PC-9 (cell line): ENCODE data around the gene SV2C. TPM values are rescaled to one million over a fixed set of nuclear protein-coding genes. Genes with fewer than 3 reads are reported as not detected.

Source experiments
- BruUV-seq: library from RNA; stranded (reverse); fragments of 400-500 nt; replicated peaks from 2 replicates; lab custom pipeline; 2021; lab: Mats Ljungman, UMichigan
- CTCF ChIA-PET: fragments of 300-600 bp; sonication (Branson Sonifier 250); formaldehyde crosslinking; loops from one replicate; lab custom pipeline; 2022; ENCODE audit warnings: antibody characterized with exemption; lab: Charles Lee
- POLR2A ChIA-PET: fragments of 300-600 bp; sonication (Branson Sonifier 250); formaldehyde crosslinking; loops from one replicate; lab custom pipeline; 2022; ENCODE audit warnings: antibody characterized with exemption; ENCODE audit not compliant: unreplicated experiment; lab: Charles Lee
- DNase-seq, 2 experiments: peaks; one replicate each; pipeline versions ENCODE4 v3.0.0 to v3.0.0-alpha.2; 2015 to 2022; ENCODE audit warnings: mixed read lengths in 1 of 2
- H2AFZ ChIP-seq: fragments of 200-600 bp; sonication (generic); 2 replicates; pipeline ENCODE4 v1.8.1; 2017; ENCODE audit warnings: antibody characterized with exemption
- H3F3A ChIP-seq: fragments of 200-600 bp; sonication (generic); 2 replicates; pipeline ENCODE4 v1.8.1; 2017; ENCODE audit warnings: antibody characterized with exemption, mild to moderate bottlenecking, low read depth; ENCODE audit not compliant: insufficient read depth
- H3K27ac ChIP-seq: fragments of 200-600 bp; sonication (generic); 2 replicates; pipeline ENCODE4 v1.6.1; 2016; ENCODE audit warnings: mixed run types
- H3K27me3 ChIP-seq: fragments of 200-600 bp; sonication (generic); 2 replicates; pipeline ENCODE4 v1.6.1; 2016; ENCODE audit warnings: low read depth, mixed run types; ENCODE audit not compliant: insufficient read depth
- H3K36me3 ChIP-seq: fragments of 200-600 bp; sonication (generic); 2 replicates; pipeline ENCODE4 v1.6.1; 2016; ENCODE audit warnings: low read depth, mixed run types
- H3K4me1 ChIP-seq: fragments of 200-600 bp; sonication (generic); replicated peaks from 2 replicates; pipeline ENCODE4 v1.6.1; 2016; ENCODE audit warnings: mixed run types; ENCODE audit not compliant: insufficient read depth
- H3K4me2 ChIP-seq: fragments of 200-600 bp; sonication (generic); 2 replicates; pipeline ENCODE4 v1.6.1; 2017; ENCODE audit warnings: mixed run types
- H3K4me3 ChIP-seq: fragments of 200-600 bp; sonication (generic); 2 replicates; pipeline ENCODE4 v1.6.1; 2016; ENCODE audit warnings: mixed run types
- H3K79me2 ChIP-seq: fragments of 200-600 bp; sonication (generic); 2 replicates; pipeline ENCODE4 v1.6.1; 2017; ENCODE audit warnings: low read depth, mixed run types
- H3K9me2 ChIP-seq: fragments of 200-600 bp; sonication (generic); 2 replicates; pipeline ENCODE4 v1.8.1; 2017; ENCODE audit warnings: mild to moderate bottlenecking; ENCODE audit not compliant: insufficient read depth
- H3K9me3 ChIP-seq: fragments of 200-600 bp; sonication (generic); 2 replicates; pipeline ENCODE4 v1.8.1; 2016; ENCODE audit warnings: low read depth; ENCODE audit not compliant: insufficient read depth
- H4K20me1 ChIP-seq: fragments of 200-600 bp; sonication (generic); 2 replicates; pipeline ENCODE4 v1.8.1; 2017; ENCODE audit not compliant: insufficient read depth
- EZH2 ChIP-seq: fragments of 200-600 bp; sonication (generic); IDR thresholded peaks from 2 replicates; pipeline ENCODE4 v1.8.0; 2017; ENCODE audit warnings: antibody characterized with exemption, low read depth
- intact Hi-C: fragments of 100-400 bp; cut with micrococcal nuclease; formaldehyde crosslinking; loops from one replicate; pipeline ENCODE4 v1.10.0; 2022; ENCODE audit not compliant: unreplicated experiment
- total RNA-seq: library from RNA; stranded (reverse); gene quantifications from 2 replicates; pipeline ENCODE4 v1.2.3, GENCODE V29; 2021
- TF ChIP-seq, protein P1 (sequence below): fragments of 200-600 bp; sonication (generic); conservative IDR thresholded peaks from 2 replicates; pipeline ENCODE4 v1.6.1; 2017; ENCODE audit warnings: mixed run types, antibody characterized with exemption, mild to moderate bottlenecking, moderate library complexity

Gene SV2C
- total RNA-seq, 1 experiment from 2014 or later, result not detected

- no peak for TF ChIP-seq EZH2
- TF ChIP-seq, protein P1, sequence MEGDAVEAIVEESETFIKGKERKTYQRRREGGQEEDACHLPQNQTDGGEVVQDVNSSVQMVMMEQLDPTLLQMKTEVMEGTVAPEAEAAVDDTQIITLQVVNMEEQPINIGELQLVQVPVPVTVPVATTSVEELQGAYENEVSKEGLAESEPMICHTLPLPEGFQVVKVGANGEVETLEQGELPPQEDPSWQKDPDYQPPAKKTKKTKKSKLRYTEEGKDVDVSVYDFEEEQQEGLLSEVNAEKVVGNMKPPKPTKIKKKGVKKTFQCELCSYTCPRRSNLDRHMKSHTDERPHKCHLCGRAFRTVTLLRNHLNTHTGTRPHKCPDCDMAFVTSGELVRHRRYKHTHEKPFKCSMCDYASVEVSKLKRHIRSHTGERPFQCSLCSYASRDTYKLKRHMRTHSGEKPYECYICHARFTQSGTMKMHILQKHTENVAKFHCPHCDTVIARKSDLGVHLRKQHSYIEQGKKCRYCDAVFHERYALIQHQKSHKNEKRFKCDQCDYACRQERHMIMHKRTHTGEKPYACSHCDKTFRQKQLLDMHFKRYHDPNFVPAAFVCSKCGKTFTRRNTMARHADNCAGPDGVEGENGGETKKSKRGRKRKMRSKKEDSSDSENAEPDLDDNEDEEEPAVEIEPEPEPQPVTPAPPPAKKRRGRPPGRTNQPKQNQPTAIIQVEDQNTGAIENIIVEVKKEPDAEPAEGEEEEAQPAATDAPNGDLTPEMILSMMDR, result no peak
- Histone ChIP-seq H3K9me3 (no peaks in the 10 kb centered on the region), H3K9me2 (no peaks in the 10 kb centered on the region), H3K27ac (no peak overlapping the region), H2AFZ (no peak overlapping the region), H3K36me3 (no peaks in the 10 kb centered on the region), H3F3A (no peaks in the 10 kb centered on the region), H3K4me3 (no peak overlapping the region), H3K4me1 (no peaks in the 10 kb centered on the region), H3K4me2 (no peak overlapping the region), H3K27me3 (peaks cover 47% of the 10 kb centered on the region), H4K20me1 (no peaks in the 10 kb centered on the region), H3K79me2 (no peaks in the 10 kb centered on the region)
- POLR2A ChIA-PET, result no interaction called here
- no TSS peak for BruUV-seq
- CTCF ChIA-PET, result no interaction called here
- intact Hi-C loops, result no loop called here
- DNase-seq, result no peak
Observed at GRCh38 chr5:76111477-76112174, 28.4 kb downstream of the SV2C start.

- Histone ChIP-seq H4K20me1 (no peaks in the 10 kb centered on the region), H3K4me1 (no peaks in the 10 kb centered on the region), H2AFZ (no peak overlapping the region), H3K9me2 (no peaks in the 10 kb centered on the region), H3K27me3 (peaks cover 43% of the 10 kb centered on the region), H3K4me3 (no peak overlapping the region), H3K4me2 (no peak overlapping the region), H3K79me2 (no peaks in the 10 kb centered on the region), H3F3A (no peaks in the 10 kb centered on the region), H3K9me3 (no peaks in the 10 kb centered on the region), H3K27ac (no peak overlapping the region), H3K36me3 (no peaks in the 10 kb centered on the region)
- POLR2A ChIA-PET, result interaction anchor here (0.6 kb wide), 1 partner anchor 78 kb away, joined by 3 read pairs; no protein-coding TSS in a partner anchor
- no TSS peak for BruUV-seq
- TF ChIP-seq, protein P1, result no peak
- TF ChIP-seq EZH2, result no peak
- intact Hi-C loops, result no loop called here
- no peak for DNase-seq
- CTCF ChIA-PET, result no interaction called here
Observed at GRCh38 chr5:76113103-76113502, 29.9 kb downstream of the SV2C start.

DNA sequence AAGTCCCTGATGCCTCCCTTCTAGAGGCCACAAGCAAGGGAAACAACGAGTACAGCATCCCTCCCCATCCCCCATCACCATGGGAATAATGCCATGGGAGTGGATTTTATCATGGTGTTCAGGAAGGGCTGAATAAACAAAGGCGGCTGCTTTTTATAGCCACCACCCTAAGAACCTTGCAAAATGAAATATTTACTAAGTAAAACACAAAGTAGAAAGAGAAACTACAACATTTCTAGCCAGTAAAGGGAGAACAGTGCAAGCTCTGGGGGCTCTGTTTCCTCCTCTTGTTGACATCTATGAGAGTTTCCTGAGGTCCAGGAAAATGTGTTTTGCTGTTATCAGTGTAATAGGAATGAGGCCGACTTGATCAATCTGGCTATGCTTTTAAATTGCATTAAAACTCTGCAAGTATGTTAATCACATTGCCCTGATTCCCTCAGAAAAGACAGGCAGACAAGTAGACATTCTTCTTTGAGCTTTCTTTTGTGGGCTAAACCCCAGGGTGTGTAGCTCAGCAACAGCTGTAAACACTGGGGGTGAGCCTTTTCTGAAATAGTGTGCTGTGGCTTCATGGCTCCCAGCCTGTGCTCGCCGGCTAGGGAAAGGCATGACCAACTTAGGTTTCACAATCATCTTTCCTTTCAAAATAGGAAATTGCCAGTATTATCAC is 31.1 kb downstream of the SV2C start:
- H3K27me3 ChIP-seq, result peaks cover 31% of the 10 kb centered on the region
- no peaks in the 10 kb centered on the region for H3F3A ChIP-seq
- no peaks in the 10 kb centered on the region for H3K9me2 ChIP-seq
- no peaks in the 10 kb centered on the region for H4K20me1 ChIP-seq
- no peak for DNase-seq
- no peak overlapping the region for H3K4me3 ChIP-seq
- H3K36me3 ChIP-seq, result no peaks in the 10 kb centered on the region
- no peaks in the 10 kb centered on the region for H3K9me3 ChIP-seq
- BruUV-seq, result no TSS peak
- ChIA-PET CTCF (no interaction called here), POLR2A (no interaction called here)
- TF ChIP-seq, protein P1, result no peak
- no peak for TF ChIP-seq EZH2
- H3K4me1 ChIP-seq, result no peaks in the 10 kb centered on the region
- no peak overlapping the region for H3K4me2 ChIP-seq
- no peak overlapping the region for H2AFZ ChIP-seq
- intact Hi-C loops, result no loop called here
- no peak overlapping the region for H3K27ac ChIP-seq
- no peaks in the 10 kb centered on the region for H3K79me2 ChIP-seq
